Brain microvascular endothelial cell (primary cell): ENCODE measurements around the gene ANO1.

Experiments used
- DNase-seq: peaks from one replicate; pipeline ENCODE4 v3.0.0-alpha.2; 2020
- H3K27ac ChIP-seq: fragments of 250-450 bp; sonication (Bioruptor Pico); 2 replicates; pipeline ENCODE4 v1.5.1; 2020; ENCODE audit warnings: mild to moderate bottlenecking, moderate library complexity
- H3K27me3 ChIP-seq: fragments of 250-450 bp; sonication (Bioruptor Pico); replicated peaks from 2 replicates; pipeline ENCODE4 v1.5.1; 2020; ENCODE audit warnings: mild to moderate bottlenecking
- H3K36me3 ChIP-seq: fragments of 250-450 bp; sonication (Bioruptor Pico); replicated peaks from 2 replicates; pipeline ENCODE4 v1.5.1; 2020; ENCODE audit warnings: mild to moderate bottlenecking
- H3K4me3 ChIP-seq: 2 replicates; pipeline ENCODE4 v1.5.1; 2011; ENCODE audit warnings: low read depth, mild to moderate bottlenecking, control low read depth, low read length, moderate library complexity
- CTCF ChIP-seq: IDR thresholded peaks from 2 replicates; pipeline ENCODE4 v1.5.1; 2011; ENCODE audit warnings: low read depth, mild to moderate bottlenecking, moderate library complexity, low read length, control low read depth, inconsistent platforms; ENCODE audit errors: missing control alignments
- in situ Hi-C: cut with HindIII; loops from 2 replicates; pipeline ENCODE4 v1.10.0; 2017; ENCODE audit warnings: low sequenced_read_pairs, low pct_ligation_motif_present

The ANO1 gene

DNA sequence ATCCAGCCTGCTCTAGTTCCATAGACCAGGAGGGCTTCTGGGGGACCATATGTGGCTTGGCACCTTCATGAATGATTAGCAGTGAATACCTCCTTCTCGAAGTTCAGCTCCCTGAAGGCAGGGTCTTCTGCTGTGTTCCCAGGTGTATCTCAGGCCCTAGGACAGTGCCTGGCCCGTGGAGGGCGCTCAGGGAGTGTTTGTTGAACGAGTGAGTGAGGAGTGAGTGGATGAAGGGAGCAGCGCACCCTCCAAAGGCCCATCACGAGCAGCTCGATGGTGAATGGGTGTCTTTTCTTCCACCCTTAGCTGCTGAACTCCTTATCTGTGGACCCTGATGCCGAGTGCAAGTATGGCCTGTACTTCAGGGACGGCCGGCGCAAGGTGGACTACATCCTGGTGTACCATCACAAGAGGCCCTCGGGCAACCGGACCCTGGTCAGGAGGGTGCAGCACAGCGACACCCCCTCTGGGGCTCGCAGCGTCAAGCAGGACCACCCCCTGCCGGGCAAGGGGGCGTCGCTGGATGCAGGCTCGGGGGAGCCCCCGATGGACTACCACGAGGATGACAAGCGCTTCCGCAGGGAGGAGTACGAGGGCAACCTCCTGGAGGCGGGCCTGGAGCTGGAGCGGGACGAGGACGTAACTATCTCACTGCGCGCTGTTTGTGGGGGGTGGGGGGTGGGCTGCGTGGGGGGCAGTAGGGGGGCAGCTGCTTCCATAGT, 9.5 kb downstream of the ANO1 start:
- in situ Hi-C loops, result no loop called here
- TF ChIP-seq CTCF, result peak; percentile 13
- Histone ChIP-seq H3K27ac (no peak overlapping the region), H3K27me3 (no peaks in the 10 kb centered on the region), H3K36me3 (no peaks in the 10 kb centered on the region), H3K4me3 (no peak overlapping the region)
- no peak for DNase-seq

DNA sequence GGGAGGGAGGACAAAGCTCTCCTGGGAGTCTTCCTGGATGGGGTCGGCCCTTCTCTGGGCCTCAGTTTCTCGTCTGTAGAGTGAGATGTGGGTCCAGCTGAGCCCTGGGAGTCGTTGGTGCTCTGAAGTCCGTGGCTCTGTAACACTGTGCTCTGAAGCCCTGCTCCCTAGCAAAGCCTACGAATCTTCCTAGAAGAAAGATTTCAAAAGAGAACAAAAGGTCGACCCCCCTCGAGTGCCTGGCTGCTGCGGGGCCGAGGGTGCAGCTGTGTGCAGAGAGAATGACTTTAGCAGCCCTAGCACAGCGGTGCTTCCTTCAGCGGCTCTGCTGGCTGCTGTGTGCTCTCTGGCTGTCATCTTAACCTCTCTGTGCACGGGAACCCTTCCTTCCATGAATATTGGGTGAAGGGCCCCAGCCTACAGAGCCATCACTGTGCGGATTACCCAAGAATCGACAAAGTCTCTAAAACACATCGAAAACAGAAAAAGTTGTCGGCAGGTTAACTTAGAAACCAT, 10.7 kb downstream of the ANO1 start:
- H3K36me3 ChIP-seq, result no peaks in the 10 kb centered on the region
- in situ Hi-C loops, result no loop called here
- no peak overlapping the region for H3K4me3 ChIP-seq
- H3K27ac ChIP-seq, result no peak overlapping the region
- H3K27me3 ChIP-seq, result no peaks in the 10 kb centered on the region
- no peak for DNase-seq
- TF ChIP-seq CTCF, result no peak

DNA sequence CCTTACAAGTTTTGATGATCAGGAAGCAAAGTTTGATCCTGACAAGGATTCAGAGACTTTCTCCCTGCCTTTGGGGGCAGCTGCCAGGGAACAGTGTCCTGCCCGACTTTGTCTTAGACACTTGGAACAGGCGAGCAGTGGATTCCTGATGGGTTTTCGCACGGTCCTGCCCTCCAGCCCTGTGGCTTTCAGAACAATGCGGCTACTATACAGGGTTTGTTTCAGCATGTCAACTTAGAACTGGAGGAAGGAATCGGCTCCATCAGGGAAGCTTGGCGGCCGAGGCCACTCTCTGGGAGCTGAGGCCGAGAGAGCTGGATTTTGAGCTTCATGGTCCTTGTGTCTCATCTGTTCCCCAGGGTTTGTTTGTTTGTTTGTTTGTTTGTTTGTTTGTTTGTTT, 11.5 kb downstream of the ANO1 start:
- DNase-seq, result no peak
- no peaks in the 10 kb centered on the region for H3K36me3 ChIP-seq
- no peak for TF ChIP-seq CTCF
- in situ Hi-C loops, result no loop called here
- H3K27ac ChIP-seq, result no peak overlapping the region
- no peak overlapping the region for H3K4me3 ChIP-seq
- H3K27me3 ChIP-seq, result no peaks in the 10 kb centered on the region

GRCh38 chr11:70090961-70091381, 12.9 kb downstream of the ANO1 start:
- in situ Hi-C loops, result no loop called here
- H3K36me3 ChIP-seq, result no peaks in the 10 kb centered on the region
- H3K27ac ChIP-seq, result no peak overlapping the region
- H3K4me3 ChIP-seq, result no peak overlapping the region
- no peaks in the 10 kb centered on the region for H3K27me3 ChIP-seq
- no peak for DNase-seq
- no peak for TF ChIP-seq CTCF

DNA sequence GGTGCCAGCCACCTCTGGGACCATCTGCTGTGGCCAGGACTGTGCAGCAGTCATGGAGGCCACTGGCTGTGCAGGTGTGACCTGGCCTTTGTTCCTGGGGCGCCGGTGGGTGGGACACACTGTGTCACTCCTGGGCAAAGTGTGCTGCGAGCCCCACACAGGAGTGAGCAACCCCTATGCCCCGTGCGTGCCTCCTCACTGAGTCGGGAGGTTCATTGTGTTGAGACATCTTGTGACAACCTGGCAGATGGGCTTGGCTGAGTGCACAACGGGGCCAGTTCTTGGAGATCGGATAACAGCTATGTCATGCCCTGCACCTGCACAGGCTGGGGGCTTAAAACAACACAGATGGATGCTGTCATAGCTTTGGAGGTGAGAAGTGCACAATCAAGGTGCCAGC, 13.5 kb downstream of the ANO1 start:
- Histone ChIP-seq H3K36me3 (no peaks in the 10 kb centered on the region), H3K4me3 (no peak overlapping the region), H3K27me3 (no peaks in the 10 kb centered on the region), H3K27ac (no peak overlapping the region)
- no peak for DNase-seq
- in situ Hi-C loops, result no loop called here
- TF ChIP-seq CTCF, result no peak
